Measurements from ENCODE around the gene KIAA0930.
A peak's percentile ranks its signal among the peaks of the same experiment; 100 is the strongest.

The KIAA0930 gene

DNA sequence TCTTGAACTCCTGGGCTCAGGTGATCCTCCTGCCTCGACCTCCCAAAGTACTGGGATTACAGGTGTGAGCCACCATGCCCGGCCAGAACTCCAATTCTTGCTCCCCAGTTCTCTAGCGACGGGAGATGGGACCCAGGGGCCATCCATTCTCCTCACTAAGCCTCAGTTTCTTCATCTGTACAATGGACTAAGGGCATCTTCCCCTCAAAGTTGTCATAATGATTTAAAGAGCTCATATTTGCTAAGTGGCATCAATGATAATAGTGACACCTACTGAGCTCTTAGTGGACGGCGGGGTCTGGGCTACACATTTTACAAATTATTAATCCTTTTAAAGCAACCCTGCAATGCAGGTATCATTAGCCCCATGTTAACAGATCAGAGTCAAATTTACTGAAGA is 34.5 kb downstream of the KIAA0930 start:
- no peak overlapping the region for H3K4me3 ChIP-seq (ENCODE audit: control insufficient read depth, low read depth, low read length)
- DNase-seq (ENCODE audit: low read depth): no peak
- TF ChIP-seq, protein P1, sequence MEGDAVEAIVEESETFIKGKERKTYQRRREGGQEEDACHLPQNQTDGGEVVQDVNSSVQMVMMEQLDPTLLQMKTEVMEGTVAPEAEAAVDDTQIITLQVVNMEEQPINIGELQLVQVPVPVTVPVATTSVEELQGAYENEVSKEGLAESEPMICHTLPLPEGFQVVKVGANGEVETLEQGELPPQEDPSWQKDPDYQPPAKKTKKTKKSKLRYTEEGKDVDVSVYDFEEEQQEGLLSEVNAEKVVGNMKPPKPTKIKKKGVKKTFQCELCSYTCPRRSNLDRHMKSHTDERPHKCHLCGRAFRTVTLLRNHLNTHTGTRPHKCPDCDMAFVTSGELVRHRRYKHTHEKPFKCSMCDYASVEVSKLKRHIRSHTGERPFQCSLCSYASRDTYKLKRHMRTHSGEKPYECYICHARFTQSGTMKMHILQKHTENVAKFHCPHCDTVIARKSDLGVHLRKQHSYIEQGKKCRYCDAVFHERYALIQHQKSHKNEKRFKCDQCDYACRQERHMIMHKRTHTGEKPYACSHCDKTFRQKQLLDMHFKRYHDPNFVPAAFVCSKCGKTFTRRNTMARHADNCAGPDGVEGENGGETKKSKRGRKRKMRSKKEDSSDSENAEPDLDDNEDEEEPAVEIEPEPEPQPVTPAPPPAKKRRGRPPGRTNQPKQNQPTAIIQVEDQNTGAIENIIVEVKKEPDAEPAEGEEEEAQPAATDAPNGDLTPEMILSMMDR (conservative IDR thresholded peaks at IDR 0.05; ENCODE audit: control insufficient read depth, insufficient read depth, low read depth, low read length): no peak

DNA sequence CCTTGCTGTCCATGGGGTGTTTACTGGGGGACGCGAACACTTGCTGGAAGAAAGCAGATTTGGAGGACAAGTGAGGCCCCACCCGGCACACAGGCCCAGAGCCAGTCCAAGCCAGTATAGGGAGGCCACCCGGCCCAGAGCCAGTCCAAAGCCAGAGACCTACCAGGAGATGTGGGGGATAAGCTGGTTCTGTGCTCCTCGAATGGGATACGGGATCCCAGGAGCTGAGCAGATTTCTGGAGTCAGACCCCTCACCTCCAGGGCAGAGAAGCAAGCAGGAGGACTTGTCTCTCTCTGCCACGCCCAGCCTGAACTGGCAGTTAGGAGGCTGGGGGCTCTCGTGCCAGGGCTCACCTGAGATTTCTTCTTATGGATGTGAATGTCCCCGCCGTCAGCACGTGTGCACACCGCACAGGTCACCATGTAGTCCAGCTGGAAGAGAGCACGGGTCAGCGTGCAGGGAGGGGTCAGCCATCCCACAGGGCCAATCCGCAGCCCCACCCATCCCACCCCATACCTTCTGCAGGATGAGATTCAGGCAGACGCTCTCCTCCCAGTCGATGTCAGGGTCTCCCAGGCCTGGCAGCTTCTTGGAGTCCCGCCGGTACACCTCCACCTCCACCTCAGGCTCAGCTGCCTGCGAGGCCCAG is 35.3 kb downstream of the KIAA0930 start:
- TF ChIP-seq, protein P1 (conservative IDR thresholded peaks at IDR 0.05; ENCODE audit: control insufficient read depth, insufficient read depth, low read depth, low read length): no peak
- no peak overlapping the region for H3K4me3 ChIP-seq (ENCODE audit: control insufficient read depth, low read depth, low read length)
- no peak for DNase-seq (ENCODE audit: low read depth)

- no peak for DNase-seq (ENCODE audit: low read depth)
- TF ChIP-seq, protein P1 (conservative IDR thresholded peaks at IDR 0.05; ENCODE audit: control insufficient read depth, insufficient read depth, low read depth, low read length): no peak
- H3K4me3 ChIP-seq (ENCODE audit: control insufficient read depth, low read depth, low read length): no peak overlapping the region
Measured at GRCh38 chr22:45204819-45205218, 35.9 kb downstream of the KIAA0930 start.

GRCh38 chr22:45204241-45204640 is 36.5 kb downstream of the KIAA0930 start:
- TF ChIP-seq, protein P1 (conservative IDR thresholded peaks at IDR 0.05; ENCODE audit: control insufficient read depth, insufficient read depth, low read depth, low read length): no peak
- DNase-seq (ENCODE audit: low read depth): no peak
- no peak overlapping the region for H3K4me3 ChIP-seq (ENCODE audit: control insufficient read depth, low read depth, low read length)

DNA sequence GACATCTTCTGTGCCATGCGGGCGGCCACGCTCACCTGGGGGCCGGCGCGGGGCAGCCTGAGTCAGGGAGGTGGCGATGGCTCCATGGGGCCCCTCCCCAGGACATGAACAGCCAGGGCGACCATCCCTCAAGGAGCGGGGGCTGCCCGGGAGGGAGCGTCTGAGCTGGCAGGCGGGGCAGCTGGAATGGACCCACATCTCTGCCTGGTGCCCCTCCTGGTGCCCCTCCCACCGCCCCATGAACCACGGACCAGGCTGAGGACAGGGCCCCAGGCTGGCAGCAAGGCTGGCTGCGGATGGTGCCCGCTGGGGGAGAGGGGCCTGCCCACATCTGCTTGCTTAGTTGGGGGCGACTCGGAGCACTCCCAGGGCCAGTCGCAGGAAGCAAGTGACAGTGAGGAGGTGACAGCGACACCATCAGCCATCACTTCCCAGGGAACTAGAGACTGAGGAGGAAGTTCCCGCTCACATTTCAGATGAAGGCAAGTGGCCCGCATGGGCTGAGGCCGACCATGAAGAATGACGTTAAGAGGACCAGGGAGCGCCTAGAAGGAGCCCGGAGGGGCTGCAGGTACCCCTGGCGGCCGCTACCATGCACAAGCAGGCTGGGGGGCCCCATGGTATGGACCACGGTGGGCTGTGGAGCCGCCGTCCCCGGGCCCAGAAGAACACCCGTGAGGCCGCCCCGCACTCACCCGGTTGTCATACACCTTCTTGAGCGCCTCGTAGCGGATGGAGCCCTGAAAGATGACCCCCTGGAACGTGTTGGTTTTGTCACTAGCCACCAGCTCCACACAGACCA is 37.3 kb downstream of the KIAA0930 start:
- TF ChIP-seq, protein P1 (conservative IDR thresholded peaks at IDR 0.05; ENCODE audit: control insufficient read depth, insufficient read depth, low read depth, low read length): no peak
- H3K4me3 ChIP-seq (ENCODE audit: control insufficient read depth, low read depth, low read length): no peak overlapping the region
- no peak for DNase-seq (ENCODE audit: low read depth)

DNA sequence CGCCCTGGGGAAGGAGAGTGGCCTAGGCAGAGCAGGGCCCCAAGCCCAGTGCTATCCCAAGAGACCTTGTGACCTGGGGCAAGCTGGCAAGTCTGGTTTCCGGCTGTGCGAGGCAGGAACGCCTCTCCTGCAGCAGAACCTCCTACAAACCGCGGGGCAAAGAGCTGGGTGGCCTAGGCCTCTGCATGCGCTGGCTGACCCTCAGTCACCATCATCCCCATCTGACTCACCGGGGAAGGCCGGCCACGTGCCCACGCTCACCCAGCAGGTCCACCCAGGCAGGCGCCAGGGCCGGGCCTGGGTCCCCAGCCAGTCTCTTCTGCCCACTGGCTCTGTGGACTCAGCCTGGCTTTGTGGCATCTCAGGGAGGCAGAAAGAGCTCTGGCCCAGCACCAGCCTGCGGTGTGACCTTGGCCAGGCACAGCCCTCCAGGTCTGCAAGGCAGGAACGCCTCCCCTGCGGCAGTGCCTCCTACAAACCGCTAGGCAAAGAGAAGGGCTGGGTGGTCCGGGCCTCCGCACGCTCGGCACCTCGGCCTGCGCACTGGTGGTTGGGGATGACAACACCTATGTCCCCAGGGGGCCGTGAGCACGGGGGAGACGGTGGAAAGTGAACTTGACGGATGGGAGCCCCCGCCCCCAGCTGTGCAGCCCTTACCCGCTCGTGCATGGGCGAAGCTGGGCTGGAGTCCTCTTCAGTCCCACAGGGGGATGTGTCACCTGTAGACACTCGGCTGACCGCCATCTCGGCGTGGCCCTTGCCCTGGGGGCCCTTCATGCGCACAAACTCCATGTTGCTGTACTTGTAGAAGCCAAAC is 38.2 kb downstream of the KIAA0930 start:
- TF ChIP-seq, protein P1 (conservative IDR thresholded peaks at IDR 0.05; ENCODE audit: control insufficient read depth, insufficient read depth, low read depth, low read length): no peak
- no peak overlapping the region for H3K4me3 ChIP-seq (ENCODE audit: control insufficient read depth, low read depth, low read length)
- peak; percentile 21 for DNase-seq (ENCODE audit: low read depth)

Data from fibroblast of mammary gland (primary cell).